Cardiac fibroblast (primary cell): ENCODE results near the gene OTC.

Source experiments
- DNase-seq, 2 donors: peaks; one replicate each; pipeline versions ENCODE4 v3.0.0 to v3.0.0-alpha.2; 2010; ENCODE audit warnings: low read depth in 2 of 2
- H3K4me3 ChIP-seq, 2 donors: replicated peaks in 1 of 2; 1 replicate in 1 of 2; 2 replicates in 1 of 2; pipeline ENCODE4 v1.5.1; 2011; ENCODE audit warnings: low read depth in 2 of 2, low read length in 2 of 2, mild to moderate bottlenecking in 2 of 2, moderate library complexity in 1 of 2
- CTCF ChIP-seq: IDR thresholded peaks from one replicate; pipeline ENCODE4 v1.5.1; 2011; ENCODE audit warnings: low read depth, mild to moderate bottlenecking, low read length, inconsistent platforms

OTC gene

DNA sequence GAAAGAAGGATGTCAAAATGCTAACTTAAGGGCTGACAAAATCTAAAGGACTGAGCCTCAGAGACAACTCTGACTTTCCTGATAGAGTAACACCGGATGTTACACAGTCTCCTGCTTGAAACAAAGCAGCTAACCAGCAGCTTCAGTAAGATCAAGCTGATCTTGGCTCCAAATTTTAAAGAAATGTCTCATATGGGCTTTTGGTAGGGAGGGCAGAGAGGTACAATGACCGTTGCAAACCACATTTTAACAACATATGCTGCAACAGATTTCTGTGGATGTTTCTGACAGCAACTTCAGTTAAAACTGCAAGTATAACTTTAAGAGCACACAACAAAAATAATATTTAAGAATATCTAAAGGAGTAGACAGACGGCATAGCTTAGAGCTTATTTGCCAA, 34.2 kb upstream of the OTC start:
- TF ChIP-seq CTCF, result no peak
- peak; percentile 7 to 34 for DNase-seq
- H3K4me3 ChIP-seq, result no peak overlapping the region

- DNase-seq, result no peak
- H3K4me3 ChIP-seq, result no peak overlapping the region
- TF ChIP-seq CTCF, result no peak
These were observed 33.8 kb upstream of the OTC start for GRCh38 chrX:38318606-38319005.

DNA sequence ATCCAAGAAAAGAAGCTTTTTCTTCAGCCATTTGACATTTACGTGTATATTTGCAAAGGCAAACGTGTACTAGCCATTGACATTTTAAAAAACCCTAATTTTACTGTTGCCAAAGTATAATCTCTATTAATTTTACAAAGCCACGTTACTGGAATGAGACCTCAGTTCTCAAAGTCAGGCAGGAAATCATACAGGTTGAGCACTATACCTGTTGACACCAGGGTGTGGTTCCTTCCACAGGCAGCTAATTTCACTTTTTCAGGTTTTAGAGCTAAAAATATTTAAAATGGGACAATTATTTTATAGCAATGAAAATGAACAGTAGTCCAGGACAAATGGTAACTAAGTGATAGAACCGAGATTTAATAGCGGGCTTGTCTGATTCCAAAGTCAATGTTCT, 31.6 kb upstream of the OTC start:
- no peak for TF ChIP-seq CTCF
- DNase-seq, result no peak
- no peak overlapping the region for H3K4me3 ChIP-seq

- H3K4me3 ChIP-seq, result peak overlapping the region; percentile 60 to 73
- no peak for TF ChIP-seq CTCF
- peak in 1 of 2 donors; percentile 4 for DNase-seq
These were observed 26.3 kb upstream of the OTC start for GRCh38 chrX:38326086-38326485.

GRCh38 chrX:38327007-38327774, 25.2 kb upstream of the OTC start, which contains the start of gene RPGR:
RPGR (minus strand) TSS chrX:38327509; CDS start chrX:38327367, 142 bp downstream.
- TF ChIP-seq CTCF, result peak; percentile 82
- DNase-seq, result peak; percentile 95 to 96
- peak within 1 kb of the TSS; percentile 60 to 73 for H3K4me3 ChIP-seq

DNA sequence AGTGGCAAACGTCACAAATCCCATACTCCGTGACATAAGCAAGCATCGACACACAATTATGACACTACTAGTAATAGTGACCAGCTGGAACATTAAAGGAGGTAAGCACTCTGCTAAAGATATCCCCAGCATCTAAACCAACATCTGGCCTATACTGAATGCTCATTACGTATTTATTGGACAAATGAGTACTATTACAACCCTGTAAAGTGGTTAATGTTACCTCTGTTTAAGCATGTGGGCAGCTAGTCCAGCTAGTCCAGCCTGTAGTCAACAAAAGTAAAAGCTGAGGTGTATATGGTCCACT, 24.7 kb upstream of the OTC start:
- DNase-seq, result no peak
- peak overlapping the region in 1 of 2 donors; percentile 73 for H3K4me3 ChIP-seq
- TF ChIP-seq CTCF, result no peak

DNA sequence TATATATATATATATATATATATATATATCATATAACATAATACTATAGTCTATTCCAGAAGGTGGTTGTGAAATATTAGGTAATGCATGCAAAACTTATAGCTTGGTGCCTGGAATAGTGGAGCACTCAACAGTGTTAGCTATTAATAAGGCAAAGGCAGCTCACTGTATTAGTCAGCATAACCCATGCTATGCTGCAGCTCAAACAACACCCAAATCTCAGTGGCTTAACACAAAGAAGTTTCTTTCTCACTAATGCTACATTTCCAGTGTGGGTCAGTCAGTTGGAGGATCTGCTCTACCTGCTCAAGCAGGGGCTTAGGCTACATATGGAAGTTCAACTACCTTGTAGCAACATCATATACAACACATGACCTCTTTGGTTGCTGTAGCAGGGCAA, 19.9 kb upstream of the OTC start:
- no peak overlapping the region for H3K4me3 ChIP-seq
- TF ChIP-seq CTCF, result no peak
- no peak for DNase-seq
